ENCODE measurements around the gene PI4KA. TPM values are rescaled to one million over a fixed set of nuclear protein-coding genes. Genes with fewer than 3 reads are reported as not detected.

PI4KA gene
- total RNA-seq, 6 donors from 2014 or later = 68.6 to 251 (median 89.5) TPM

- no peak for TF ChIP-seq EP300 (IDR thresholded peaks at IDR 0.05)
- no peak for TF ChIP-seq CTCF (IDR thresholded peaks at IDR 0.05)
- no peak for TF ChIP-seq POLR2AphosphoS5 (IDR thresholded peaks at IDR 0.05)
- TF ChIP-seq POLR2A (IDR thresholded peaks at IDR 0.05) = no peak
- Histone ChIP-seq H3K9me3 (no peaks in the 10 kb centered on the region), H3K4me1 (no peaks in the 10 kb centered on the region), H3K4me3 (no peak overlapping the region), H3K27me3 (no peaks in the 10 kb centered on the region), H3K36me3 (peaks cover 11 to 51% (median 40%) of the 10 kb centered on the region in 4 donors), H3K27ac (no peak overlapping the region)
- DNase-seq = no peak
- 93 to 98% methylated on average over 7 of the region's 7 CpGs for WGBS, 2 donors
- ATAC-seq (ENCODE audit: low FRiP score in 2 of 2) = no peak
Measured at GRCh38 chr22:20766530-20766929, 92.1 kb downstream of the PI4KA start.

GRCh38 chr22:20765938-20766337, 92.7 kb downstream of the PI4KA start:
- no peak for TF ChIP-seq CTCF (IDR thresholded peaks at IDR 0.05)
- no peak for TF ChIP-seq POLR2AphosphoS5 (IDR thresholded peaks at IDR 0.05)
- no peak for TF ChIP-seq EP300 (IDR thresholded peaks at IDR 0.05)
- ATAC-seq (ENCODE audit: low FRiP score in 2 of 2) = no peak
- no peaks in the 10 kb centered on the region for H3K27me3 ChIP-seq
- no peaks in the 10 kb centered on the region for H3K9me3 ChIP-seq
- whole genome bisulfite sequencing, 2 donors = 73 to 76% methylated on average over 2 of the region's 2 CpGs
- H3K4me1 ChIP-seq = no peaks in the 10 kb centered on the region
- peaks cover 11 to 57% (median 44%) of the 10 kb centered on the region in 4 donors for H3K36me3 ChIP-seq
- no peak overlapping the region for H3K4me3 ChIP-seq
- DNase-seq = peak in 1 of 2 donors; percentile 37
- H3K27ac ChIP-seq = no peak overlapping the region

GRCh38 chr22:20764729-20765128, 93.9 kb downstream of the PI4KA start:
- H3K9me3 ChIP-seq = no peaks in the 10 kb centered on the region
- no peak for ATAC-seq (ENCODE audit: low FRiP score in 2 of 2)
- peaks cover 11 to 69% (median 46%) of the 10 kb centered on the region in 4 donors for H3K36me3 ChIP-seq
- H3K27me3 ChIP-seq = no peaks in the 10 kb centered on the region
- H3K4me1 ChIP-seq = no peaks in the 10 kb centered on the region
- WGBS, 2 donors = 95 to 96% methylated on average over 10 of the region's 10 CpGs
- no peak for DNase-seq
- H3K27ac ChIP-seq = no peak overlapping the region
- H3K4me3 ChIP-seq = no peak overlapping the region
- TF ChIP-seq POLR2AphosphoS5 (IDR thresholded peaks at IDR 0.05) (no peak), POLR2A (IDR thresholded peaks at IDR 0.05) (no peak), CTCF (IDR thresholded peaks at IDR 0.05) (no peak)

GRCh38 chr22:20764471-20764720, 94.2 kb downstream of the PI4KA start:
- no peaks in the 10 kb centered on the region for H3K9me3 ChIP-seq
- WGBS, 2 donors = 86 to 91% methylated on average over 7 of the region's 7 CpGs
- H3K4me3 ChIP-seq = no peak overlapping the region
- H3K27ac ChIP-seq = no peak overlapping the region
- no peak for ATAC-seq (ENCODE audit: low FRiP score in 2 of 2)
- no peak for TF ChIP-seq POLR2AphosphoS5 (IDR thresholded peaks at IDR 0.05)
- no peak for TF ChIP-seq EP300 (IDR thresholded peaks at IDR 0.05)
- no peak for TF ChIP-seq CTCF (IDR thresholded peaks at IDR 0.05)
- TF ChIP-seq POLR2A (IDR thresholded peaks at IDR 0.05) = no peak
- no peak for DNase-seq
- H3K27me3 ChIP-seq = no peaks in the 10 kb centered on the region
- H3K36me3 ChIP-seq = peaks cover 11 to 69% (median 46%) of the 10 kb centered on the region in 4 donors
- no peaks in the 10 kb centered on the region for H3K4me1 ChIP-seq

GRCh38 chr22:20763630-20764470, 94.8 kb downstream of the PI4KA start:
- Histone ChIP-seq H3K27ac (no peak overlapping the region), H3K4me3 (no peak overlapping the region), H3K27me3 (no peaks in the 10 kb centered on the region), H3K4me1 (no peaks in the 10 kb centered on the region), H3K36me3 (peaks cover 11 to 72% (median 48%) of the 10 kb centered on the region in 4 donors), H3K9me3 (no peaks in the 10 kb centered on the region)
- WGBS, 2 donors = 63 to 78% methylated on average over 10 to 13 of the region's 13 CpGs
- DNase-seq (peak in 1 of 2 donors; percentile 59), ATAC-seq (ENCODE audit: low FRiP score in 2 of 2) (peak in 1 of 2 donors; percentile 40)
- TF ChIP-seq POLR2AphosphoS5 (IDR thresholded peaks at IDR 0.05) = no peak
- no peak for TF ChIP-seq EP300 (IDR thresholded peaks at IDR 0.05)
- TF ChIP-seq POLR2A (IDR thresholded peaks at IDR 0.05) = no peak
- no peak for TF ChIP-seq CTCF (IDR thresholded peaks at IDR 0.05)

Measured in upper lobe of left lung (tissue), 6 donors.